ENCODE data around the gene MSL1. TPM values are rescaled to one million over a fixed set of nuclear protein-coding genes. Genes with fewer than 3 reads are reported as not detected.

The MSL1 gene
- total and polyA plus RNA-seq, 7 donors = 48.6 to 84.7 (median 67.8) TPM

DNA sequence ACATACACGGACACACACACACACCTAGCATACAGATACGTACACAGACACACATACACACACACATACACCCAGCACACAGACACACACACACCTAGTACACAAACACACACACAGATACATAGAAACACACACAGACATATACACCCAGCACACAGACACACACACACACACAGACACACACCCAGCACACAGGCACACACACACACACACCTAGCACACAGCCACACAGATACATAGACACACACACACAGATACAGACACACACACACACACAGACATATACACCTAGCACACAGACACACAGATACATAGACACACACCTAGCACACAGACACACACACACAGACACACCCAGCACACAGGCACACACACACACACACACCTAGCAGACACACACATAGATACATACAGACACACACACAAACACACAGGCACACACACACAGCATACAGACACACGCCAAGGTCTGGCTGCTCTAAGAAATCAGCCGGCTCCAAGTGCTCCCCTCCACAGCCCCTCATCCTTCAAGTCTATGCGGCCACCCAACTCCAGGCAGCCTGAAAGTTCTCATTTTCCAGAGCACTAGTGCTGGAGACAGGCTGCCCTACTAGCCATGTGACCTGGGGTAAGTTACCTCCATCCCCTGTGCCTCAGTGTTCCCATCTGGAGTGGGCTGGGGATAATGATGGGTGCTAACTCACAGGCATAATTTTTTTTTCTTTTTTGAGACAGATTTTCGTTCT is 34.5 kb upstream of the MSL1 start:
- no peak for ATAC-seq

DNA sequence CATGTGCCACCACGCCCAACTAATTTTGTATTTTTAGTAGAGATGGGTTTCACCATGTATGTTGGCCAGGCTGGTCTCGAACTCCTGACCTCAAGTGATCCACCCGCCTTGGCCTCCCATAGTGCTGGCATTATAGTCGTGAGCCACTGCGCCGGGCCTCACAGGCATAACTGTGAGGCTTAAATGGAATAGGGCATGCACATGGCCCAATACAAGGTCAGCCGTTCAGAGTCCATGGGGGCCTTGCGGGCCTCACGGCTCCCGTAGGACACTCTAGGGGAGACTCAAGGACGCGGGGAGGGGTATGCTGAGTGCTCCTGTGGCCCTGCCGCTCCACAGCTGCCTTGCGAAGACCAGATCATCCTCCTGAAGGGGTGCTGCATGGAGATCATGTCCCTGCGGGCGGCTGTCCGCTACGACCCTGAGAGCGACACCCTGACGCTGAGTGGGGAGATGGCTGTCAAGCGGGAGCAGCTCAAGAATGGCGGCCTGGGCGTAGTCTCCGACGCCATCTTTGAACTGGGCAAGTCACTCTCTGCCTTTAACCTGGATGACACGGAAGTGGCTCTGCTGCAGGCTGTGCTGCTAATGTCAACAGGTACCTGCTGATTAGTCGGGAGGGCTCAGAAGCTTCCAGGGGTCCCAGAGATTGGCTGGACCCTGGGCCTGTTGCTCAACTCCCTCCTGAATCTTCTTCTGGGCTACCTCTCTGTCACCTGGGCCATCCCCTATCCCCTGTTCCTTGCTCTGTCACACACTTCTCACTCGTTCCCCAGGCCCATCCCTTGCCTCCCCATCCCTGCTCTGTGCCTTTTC is 33.7 kb upstream of the MSL1 start:
- no peaks in the 10 kb centered on the region for H3K27me3 ChIP-seq (ENCODE audit: insufficient read depth in 3 of 3, low read length in 2 of 3)
- peaks cover 3 to 79% of the 10 kb centered on the region in 2 donors for H3K36me3 ChIP-seq (ENCODE audit: insufficient read depth in 1 of 2, low read depth in 1 of 2)
- 83 to 89% (median 87%) methylated on average over 28 of the region's 28 CpGs for WGBS, 3 donors
- ATAC-seq (no peak), DNase-seq (no peak)
- no peaks in the 10 kb centered on the region for H3K9me3 ChIP-seq
- peaks cover 28% of the 10 kb centered on the region for H3K4me1 ChIP-seq
- no peak overlapping the region for H3K4me3 ChIP-seq
- intact Hi-C loops (cut with DNase I) = loop anchor here in 1 of 2 donors (5.0 kb wide), 1 partner anchor 71 kb away; the partner anchor contains the start of gene CSF3
- H3K27ac ChIP-seq = no peak overlapping the region
- no peak for TF ChIP-seq CTCF (IDR thresholded peaks at IDR 0.05)

More for the DNA sequence above, 34.5 kb upstream of the MSL1 start:
- no peak for DNase-seq
- Histone ChIP-seq H3K4me3 (no peak overlapping the region), H3K27me3 (ENCODE audit: insufficient read depth in 3 of 3, low read length in 2 of 3) (no peaks in the 10 kb centered on the region), H3K4me1 (peaks cover 20% of the 10 kb centered on the region), H3K36me3 (ENCODE audit: insufficient read depth in 1 of 2, low read depth in 1 of 2) (peaks cover 3 to 72% of the 10 kb centered on the region in 2 donors), H3K27ac (no peak overlapping the region), H3K9me3 (no peaks in the 10 kb centered on the region)
- intact Hi-C loops (cut with DNase I) = loop anchor here in 1 of 2 donors (5.0 kb wide), 1 partner anchor 70 kb away; the partner anchor contains the start of gene CSF3
- WGBS, 3 donors = 65 to 82% (median 76%) methylated on average over 6 of the region's 6 CpGs
- no peak for TF ChIP-seq CTCF (IDR thresholded peaks at IDR 0.05)

- peaks cover 39% of the 10 kb centered on the region for H3K4me1 ChIP-seq
- no peaks in the 10 kb centered on the region for H3K9me3 ChIP-seq
- WGBS, 3 donors = 80 to 82% (median 81%) methylated on average over 24 to 26 of the region's 26 CpGs
- ATAC-seq (no peak), DNase-seq (no peak)
- no peak overlapping the region for H3K4me3 ChIP-seq
- peak overlapping the region; percentile 99 for H3K27ac ChIP-seq
- peaks cover 3 to 79% of the 10 kb centered on the region in 2 donors for H3K36me3 ChIP-seq (ENCODE audit: insufficient read depth in 1 of 2, low read depth in 1 of 2)
- intact Hi-C loops (cut with DNase I) = loop anchor here in 1 of 2 donors (5.0 kb wide), 1 partner anchor 72 kb away; the partner anchor contains the start of gene CSF3
- TF ChIP-seq CTCF (IDR thresholded peaks at IDR 0.05) = no peak
- no peaks in the 10 kb centered on the region for H3K27me3 ChIP-seq (ENCODE audit: insufficient read depth in 3 of 3, low read length in 2 of 3)
These were observed 32.5 kb upstream of the MSL1 start for GRCh38 chr17:40089077-40089895.

DNA sequence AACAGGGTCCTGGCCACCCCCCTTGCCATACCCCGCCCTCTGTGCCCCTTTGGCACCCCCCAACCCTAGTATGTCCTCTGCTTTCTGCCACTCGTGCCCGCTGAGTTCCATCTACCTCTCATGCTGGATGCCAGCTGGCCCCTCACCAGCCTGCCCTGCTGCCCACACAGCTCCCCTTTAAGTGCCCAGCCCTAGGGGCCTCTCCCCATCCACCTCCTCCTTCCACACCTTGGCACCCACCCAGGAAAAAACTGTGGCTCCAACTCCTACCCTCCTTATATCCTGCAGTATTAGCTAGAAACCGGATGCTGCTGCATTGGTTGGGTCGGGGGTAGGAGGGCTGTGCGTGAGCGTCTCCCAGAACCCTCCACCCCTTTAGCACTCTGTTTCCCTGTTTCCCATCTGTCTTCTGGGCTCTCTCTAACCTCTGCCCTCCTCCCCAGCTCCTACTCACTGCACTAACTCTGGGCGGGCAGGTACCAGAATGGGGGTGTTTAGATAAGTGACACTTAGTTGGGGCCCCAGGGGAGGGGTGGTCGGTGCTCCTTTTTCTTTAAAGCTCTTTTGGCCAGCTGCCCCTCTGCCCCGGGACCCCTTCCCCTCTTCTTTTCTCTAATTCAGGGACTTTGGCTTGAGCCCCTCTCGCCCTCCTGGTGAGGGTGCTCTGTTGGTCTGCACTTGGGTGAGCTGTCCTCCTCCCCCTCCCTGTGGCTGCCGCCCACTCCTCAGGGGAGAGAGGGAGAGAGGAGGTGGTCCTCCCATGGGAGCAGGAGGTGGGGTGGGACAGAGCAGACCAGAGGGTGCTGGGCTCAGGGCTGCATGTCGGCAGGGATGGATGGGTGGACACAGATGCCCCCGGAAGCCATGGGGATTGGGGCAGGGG is 31.3 kb upstream of the MSL1 start:
- WGBS, 3 donors = 47 to 51% (median 50%) methylated on average over 13 to 14 of the region's 14 CpGs
- peaks cover 51% of the 10 kb centered on the region for H3K4me1 ChIP-seq
- no peak for ATAC-seq
- no peaks in the 10 kb centered on the region for H3K27me3 ChIP-seq (ENCODE audit: insufficient read depth in 3 of 3, low read length in 2 of 3)
- peak overlapping the region; percentile 99 for H3K27ac ChIP-seq
- TF ChIP-seq CTCF (IDR thresholded peaks at IDR 0.05) = no peak
- no peak overlapping the region for H3K4me3 ChIP-seq
- no peaks in the 10 kb centered on the region for H3K9me3 ChIP-seq
- H3K36me3 ChIP-seq (ENCODE audit: insufficient read depth in 1 of 2, low read depth in 1 of 2) = peaks cover 3 to 79% of the 10 kb centered on the region in 2 donors
- DNase-seq = no peak
- intact Hi-C loops (cut with DNase I) = loop anchor here in 1 of 2 donors (2.0 kb wide), 1 partner anchor 14 kb away; no protein-coding TSS in a partner anchor
